Naive B cell (primary cell): ENCODE measurements around the gene DGCR2. TPM values are rescaled to one million over a fixed set of nuclear protein-coding genes. Genes with fewer than 3 reads are reported as not detected.

ENCODE experiments used
- ATAC-seq, 2 donors: fragments of 150-1000 bp; cut with Tn5 transposase; 2 replicates each; pipeline ENCODE4 v1.10.0; 2021; ENCODE audit warnings: low read depth in 2 of 2, mild to moderate bottlenecking in 2 of 2, moderate library complexity in 2 of 2
- DNase-seq: peaks from one replicate; pipeline ENCODE4 v3.0.0; 2022
- H3K27ac Mint-ChIP-seq, 6 donors: one replicate each; pipeline ENCODE4 v1.8.0; 2020 to 2022; ENCODE audit warnings: mild to moderate bottlenecking in 6 of 6, mixed read lengths in 6 of 6, moderate library complexity in 5 of 6, inconsistent platforms in 2 of 6
- H3K27me3 Mint-ChIP-seq, 3 donors: one replicate each; pipeline ENCODE4 v1.8.0; 2021 to 2022; ENCODE audit warnings: mixed read lengths in 3 of 3, mild to moderate bottlenecking in 1 of 3
- H3K36me3 Mint-ChIP-seq, 2 donors: one replicate each; pipeline ENCODE4 v1.8.0; 2020 to 2022; ENCODE audit warnings: mixed read lengths in 2 of 2, inconsistent platforms in 1 of 2, mild to moderate bottlenecking in 1 of 2
- H3K4me1 Mint-ChIP-seq, 3 donors: one replicate each; pipeline ENCODE4 v1.8.0; 2020 to 2022; ENCODE audit warnings: mixed read lengths in 3 of 3, inconsistent platforms in 1 of 3, mild to moderate bottlenecking in 1 of 3, moderate library complexity in 1 of 3
- H3K4me3 Mint-ChIP-seq, 8 donors: one replicate each; pipeline ENCODE4 v1.8.0; 2020 to 2022; ENCODE audit warnings: mild to moderate bottlenecking in 8 of 8, mixed read lengths in 8 of 8, moderate library complexity in 8 of 8, inconsistent platforms in 2 of 8
- H3K9me3 Mint-ChIP-seq, 7 donors: one replicate each; pipeline ENCODE4 v1.8.0; 2020 to 2022; ENCODE audit warnings: mixed read lengths in 7 of 7, mild to moderate bottlenecking in 5 of 7, inconsistent platforms in 2 of 7, moderate library complexity in 1 of 7
- polyA plus RNA-seq, 6 donors: library from polyadenylated mRNA; unstranded; fragments of 300-500 nt; fragmentation: Illumina TruSeq; gene quantifications; one replicate each; pipeline ENCODE4 v1.2.3, GENCODE V29; 2021; ENCODE audit warnings: low read depth in 6 of 6

Gene DGCR2
- polyA plus RNA-seq, 6 donors from 2014 or later, result 27.4 to 50.6 (median 32.8) TPM

DNA sequence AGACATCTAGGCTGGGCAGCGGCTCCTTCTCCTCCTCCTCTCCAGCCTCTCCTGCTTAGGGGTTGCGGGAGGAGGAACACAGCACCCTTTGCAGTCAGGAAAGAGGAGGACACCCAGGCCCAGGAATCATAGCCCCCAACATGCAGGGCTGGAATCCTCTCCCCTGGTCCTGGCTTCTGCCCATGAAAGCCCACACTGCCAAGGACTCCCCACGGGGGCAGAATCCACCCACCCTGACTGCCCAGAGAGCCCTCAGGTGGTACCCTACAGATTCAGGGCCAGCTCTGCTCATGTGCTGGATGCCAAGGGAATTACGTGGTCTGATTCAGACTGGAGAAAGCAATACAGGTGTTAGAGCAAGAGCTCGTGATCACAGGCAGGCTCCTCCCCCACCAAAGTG lies 17.8 kb upstream of the DGCR2 start:
- Mint-ChIP-seq H3K36me3 (peaks cover 0 to 24% of the 10 kb centered on the region in 2 donors), H3K27ac (no peak overlapping the region)

DNA sequence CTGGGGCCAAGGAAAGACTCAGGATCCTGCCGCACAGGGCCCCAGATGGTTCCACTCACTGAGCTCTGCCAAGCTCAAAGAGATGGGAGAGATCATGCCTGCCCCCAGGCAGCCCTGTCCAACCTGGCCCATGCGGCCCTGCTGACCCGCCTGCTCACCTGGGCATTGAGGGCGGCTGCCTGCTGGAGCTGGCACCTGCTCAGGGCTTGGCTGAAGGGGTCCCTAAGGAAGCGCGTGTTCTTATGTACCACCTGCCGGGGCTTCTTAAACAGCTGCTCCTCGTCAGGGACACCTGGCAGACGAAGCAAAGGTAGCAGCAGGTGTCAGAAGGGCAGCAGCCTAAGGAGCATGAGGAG lies 16.8 kb upstream of the DGCR2 start:
- Mint-ChIP-seq H3K4me3 (peak overlapping the region in 1 of 8 donors; percentile 27), H3K27ac (no peak overlapping the region), H3K27me3 (no peaks in the 10 kb centered on the region), H3K9me3 (peaks cover 0 to 1% (median 0%) of the 10 kb centered on the region in 7 donors), H3K36me3 (peaks cover 0 to 19% of the 10 kb centered on the region in 2 donors), H3K4me1 (peaks cover 6 to 18% (median 16%) of the 10 kb centered on the region in 3 donors)
- no peak for DNase-seq
- no peak for ATAC-seq

More for the DNA sequence above, 17.8 kb upstream of the DGCR2 start:
- peaks cover 0 to 3% (median 0%) of the 10 kb centered on the region in 3 donors for H3K27me3 Mint-ChIP-seq
- no peak for ATAC-seq
- peaks cover 15 to 27% (median 25%) of the 10 kb centered on the region in 3 donors for H3K4me1 Mint-ChIP-seq
- no peak for DNase-seq
- H3K9me3 Mint-ChIP-seq, result peaks cover 0 to 1% (median 0%) of the 10 kb centered on the region in 7 donors
- H3K4me3 Mint-ChIP-seq, result no peak overlapping the region

DNA sequence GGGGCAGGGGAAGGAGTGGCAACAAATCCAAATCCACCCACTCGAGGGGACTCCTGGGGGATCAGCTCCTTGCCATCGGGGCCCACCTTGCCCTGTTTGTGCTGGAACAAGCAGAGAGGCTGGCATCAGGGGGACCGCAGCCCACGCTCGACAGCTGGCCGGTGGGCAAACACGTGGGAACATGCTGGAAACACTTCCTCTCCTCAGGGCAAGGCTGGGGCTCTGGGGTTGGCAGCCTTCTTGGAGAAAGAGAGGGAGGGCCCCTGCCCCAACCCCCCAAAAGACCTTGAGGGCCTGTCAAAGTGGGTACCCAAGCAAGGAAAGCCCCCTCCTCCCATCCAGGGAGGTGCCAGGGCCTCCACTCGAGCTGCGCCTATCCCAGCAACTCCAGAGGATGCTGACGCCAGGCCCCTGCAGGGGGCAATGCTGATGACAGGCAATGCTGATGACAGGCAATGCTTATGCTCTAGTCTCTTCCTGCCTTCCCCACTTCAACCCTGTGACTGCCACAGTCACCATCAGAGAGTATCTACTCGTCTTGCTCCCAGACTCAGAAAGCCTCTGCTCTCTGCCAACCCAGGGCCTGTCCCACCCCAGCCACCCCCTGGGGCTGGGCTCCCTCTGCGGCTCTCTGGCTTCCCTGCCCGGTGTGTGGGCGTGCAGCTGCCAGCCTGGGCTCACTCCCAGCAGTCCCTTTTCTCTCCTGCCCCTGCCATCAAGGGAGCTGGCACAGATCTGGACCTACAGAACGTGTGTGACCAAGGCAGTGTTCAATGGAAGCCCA lies 16.2 kb upstream of the DGCR2 start:
- Mint-ChIP-seq H3K9me3 (no peaks in the 10 kb centered on the region), H3K27me3 (no peaks in the 10 kb centered on the region), H3K36me3 (peaks cover 0 to 19% of the 10 kb centered on the region in 2 donors), H3K4me1 (peaks cover 3 to 12% (median 10%) of the 10 kb centered on the region in 3 donors), H3K27ac (no peak overlapping the region), H3K4me3 (peak overlapping the region in 1 of 8 donors; percentile 27)
- ATAC-seq (no peak), DNase-seq (no peak)

DNA sequence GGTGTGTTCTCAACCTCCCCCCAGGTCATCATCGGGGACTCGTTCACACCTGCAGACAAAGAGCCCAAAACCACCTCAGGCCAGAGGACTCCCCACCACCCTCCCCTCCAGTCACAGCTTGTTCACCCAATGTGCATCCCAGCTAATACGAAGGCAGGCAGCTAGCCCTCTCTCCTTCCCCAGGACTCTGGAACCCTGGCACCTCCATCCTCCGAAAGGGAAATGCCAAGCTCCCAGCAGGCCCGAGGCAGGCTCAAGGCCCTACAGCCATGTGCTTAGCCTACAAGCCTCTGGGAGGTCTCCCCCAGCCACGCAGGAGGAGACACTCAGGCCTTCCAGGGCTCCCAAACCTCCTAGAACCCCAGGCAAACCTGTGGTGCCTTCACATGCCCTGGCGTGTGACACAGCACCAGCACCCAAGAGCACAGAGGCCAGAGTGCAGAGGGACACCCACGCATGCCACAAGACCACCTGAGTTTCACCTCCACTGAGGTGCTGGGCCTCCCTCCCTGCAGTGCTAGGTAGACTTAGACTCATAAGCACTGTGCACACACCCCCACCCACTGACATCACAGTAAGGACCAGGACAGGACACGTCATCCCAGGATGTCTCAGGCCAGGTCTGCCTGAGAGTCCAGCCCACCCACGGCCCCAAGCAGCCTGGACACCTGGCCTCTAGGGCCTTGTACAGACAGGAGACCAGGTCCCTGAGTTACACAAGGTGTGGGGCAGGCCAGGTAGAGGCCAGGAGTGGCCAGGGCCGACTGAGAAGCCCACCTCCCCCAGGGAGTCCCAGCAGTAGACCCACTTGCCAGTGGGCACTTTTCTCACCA lies 15.4 kb upstream of the DGCR2 start:
- no peak for ATAC-seq
- Mint-ChIP-seq H3K4me1 (peaks cover 3 to 8% (median 4%) of the 10 kb centered on the region in 3 donors), H3K27me3 (no peaks in the 10 kb centered on the region), H3K36me3 (peaks cover 0 to 19% of the 10 kb centered on the region in 2 donors), H3K4me3 (no peak overlapping the region), H3K27ac (peak overlapping the region in 2 of 6 donors; percentile 49 to 69), H3K9me3 (no peaks in the 10 kb centered on the region)
- no peak for DNase-seq

DNA sequence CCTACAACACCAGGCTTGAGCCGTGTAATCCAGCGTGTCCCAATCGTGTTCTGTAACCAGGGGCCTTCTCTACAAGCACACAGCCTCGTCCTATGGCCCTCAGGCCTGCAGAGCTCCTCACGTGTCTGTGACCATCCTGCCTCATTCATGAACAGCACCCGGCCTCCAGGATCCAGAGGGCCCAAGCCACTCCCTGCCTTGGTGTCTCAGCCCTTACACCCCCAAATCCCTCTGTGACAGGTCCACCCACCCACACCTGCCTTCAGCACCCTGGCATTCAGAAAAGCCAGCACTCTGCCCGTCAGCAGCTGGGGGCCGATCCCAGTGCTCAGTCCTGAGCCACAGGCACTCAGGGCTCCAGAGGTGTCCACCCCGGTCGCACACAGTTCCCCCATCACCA lies 14.7 kb upstream of the DGCR2 start:
- DNase-seq, result no peak
- no peak for ATAC-seq
- Mint-ChIP-seq H3K27me3 (no peaks in the 10 kb centered on the region), H3K36me3 (peaks cover 0 to 19% of the 10 kb centered on the region in 2 donors), H3K9me3 (no peaks in the 10 kb centered on the region), H3K4me1 (peaks cover under 1 to 6% (median 3%) of the 10 kb centered on the region in 3 donors), H3K27ac (no peak overlapping the region), H3K4me3 (no peak overlapping the region)

DNA sequence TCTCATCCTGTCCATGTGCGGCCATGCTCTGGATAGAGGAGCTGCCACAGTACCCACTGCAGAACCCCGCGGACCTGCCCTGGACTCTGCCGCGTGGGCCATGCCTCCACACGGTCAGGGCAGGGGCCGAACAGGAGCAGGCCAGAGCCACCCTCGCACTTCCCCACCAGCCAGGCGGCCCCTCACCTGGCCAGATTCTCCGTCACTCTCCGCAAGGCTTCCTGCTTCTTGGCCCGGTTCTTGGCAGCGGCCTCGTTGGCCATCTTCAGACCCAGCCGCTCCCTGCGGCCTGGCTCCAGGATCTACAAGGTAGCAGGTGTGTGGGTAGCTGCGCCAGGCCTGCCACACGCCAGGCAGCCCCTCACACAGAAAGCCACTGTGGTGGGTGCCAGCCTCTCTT lies 12.7 kb upstream of the DGCR2 start:
- Mint-ChIP-seq H3K27me3 (no peaks in the 10 kb centered on the region), H3K27ac (peak overlapping the region in 1 of 6 donors; percentile 15), H3K9me3 (no peaks in the 10 kb centered on the region), H3K4me1 (peaks cover 1 to 6% (median 3%) of the 10 kb centered on the region in 3 donors), H3K4me3 (no peak overlapping the region), H3K36me3 (peaks cover 0 to 19% of the 10 kb centered on the region in 2 donors)
- ATAC-seq (no peak), DNase-seq (no peak)

DNA sequence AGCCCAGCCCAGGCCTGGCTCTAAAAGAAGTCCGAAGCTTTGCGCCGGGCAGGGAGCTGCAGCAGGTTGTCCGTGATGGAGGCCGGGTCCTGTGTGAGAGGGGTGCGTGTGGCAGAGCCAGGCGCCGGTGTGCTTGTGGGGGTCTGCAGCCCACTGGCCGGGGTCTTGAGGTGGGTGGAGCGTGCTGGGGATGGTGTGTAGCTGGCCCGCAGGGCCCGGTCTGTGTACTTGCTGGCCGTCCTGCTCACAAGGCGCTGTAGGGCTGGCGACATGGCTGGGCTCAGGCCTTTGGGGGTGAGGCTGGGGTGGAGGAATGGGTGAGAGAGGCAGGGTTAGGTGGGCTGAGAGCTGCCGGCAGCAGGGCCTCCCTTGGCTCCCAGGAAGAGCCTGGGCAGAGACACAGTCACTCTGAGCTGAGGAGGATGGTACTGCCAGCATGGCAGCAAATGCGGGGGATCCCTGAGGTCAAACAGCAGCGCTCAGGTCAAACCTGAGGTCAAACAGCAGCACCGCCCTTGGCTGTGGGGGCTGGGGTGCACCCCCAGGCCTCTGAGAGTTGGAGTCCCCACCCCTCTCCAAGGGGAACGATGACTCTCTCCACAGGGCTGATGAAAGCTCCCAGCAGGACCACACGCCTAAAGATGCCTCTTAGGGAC lies 12.1 kb upstream of the DGCR2 start:
- no peak for DNase-seq
- peaks cover 0 to 19% of the 10 kb centered on the region in 2 donors for H3K36me3 Mint-ChIP-seq
- H3K4me1 Mint-ChIP-seq, result peaks cover 1 to 6% (median 3%) of the 10 kb centered on the region in 3 donors
- H3K4me3 Mint-ChIP-seq, result no peak overlapping the region
- ATAC-seq, result peak in 1 of 2 donors; percentile 16
- no peaks in the 10 kb centered on the region for H3K9me3 Mint-ChIP-seq
- H3K27me3 Mint-ChIP-seq, result no peaks in the 10 kb centered on the region
- H3K27ac Mint-ChIP-seq, result peak overlapping the region in 1 of 6 donors; percentile 19

DNA sequence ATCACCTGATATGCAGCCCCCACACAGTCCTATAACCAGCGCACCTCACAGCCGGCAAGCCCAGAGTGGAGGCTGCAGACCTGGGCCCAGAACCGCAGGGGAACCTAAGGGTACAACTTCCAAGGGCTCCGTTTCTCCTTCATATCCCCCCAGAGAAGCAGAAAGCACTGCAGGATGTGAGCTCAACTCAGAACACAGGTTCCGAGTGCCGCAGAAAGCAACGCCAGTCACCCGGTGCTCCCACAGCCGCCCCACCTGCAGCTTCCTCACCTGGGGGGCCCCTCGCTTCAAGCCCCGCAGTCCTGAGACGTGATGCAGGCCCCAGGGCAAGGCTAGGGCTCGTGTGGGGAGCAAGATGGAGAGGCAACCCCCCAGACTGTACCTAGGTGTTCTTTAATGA lies 11.3 kb upstream of the DGCR2 start:
- no peak overlapping the region for H3K27ac Mint-ChIP-seq
- peaks cover 0 to 19% of the 10 kb centered on the region in 2 donors for H3K36me3 Mint-ChIP-seq
- peaks cover 1 to 6% (median 3%) of the 10 kb centered on the region in 3 donors for H3K4me1 Mint-ChIP-seq
- H3K9me3 Mint-ChIP-seq, result no peaks in the 10 kb centered on the region
- no peak overlapping the region for H3K4me3 Mint-ChIP-seq
- H3K27me3 Mint-ChIP-seq, result no peaks in the 10 kb centered on the region
- ATAC-seq, result no peak
- DNase-seq, result no peak

DNA sequence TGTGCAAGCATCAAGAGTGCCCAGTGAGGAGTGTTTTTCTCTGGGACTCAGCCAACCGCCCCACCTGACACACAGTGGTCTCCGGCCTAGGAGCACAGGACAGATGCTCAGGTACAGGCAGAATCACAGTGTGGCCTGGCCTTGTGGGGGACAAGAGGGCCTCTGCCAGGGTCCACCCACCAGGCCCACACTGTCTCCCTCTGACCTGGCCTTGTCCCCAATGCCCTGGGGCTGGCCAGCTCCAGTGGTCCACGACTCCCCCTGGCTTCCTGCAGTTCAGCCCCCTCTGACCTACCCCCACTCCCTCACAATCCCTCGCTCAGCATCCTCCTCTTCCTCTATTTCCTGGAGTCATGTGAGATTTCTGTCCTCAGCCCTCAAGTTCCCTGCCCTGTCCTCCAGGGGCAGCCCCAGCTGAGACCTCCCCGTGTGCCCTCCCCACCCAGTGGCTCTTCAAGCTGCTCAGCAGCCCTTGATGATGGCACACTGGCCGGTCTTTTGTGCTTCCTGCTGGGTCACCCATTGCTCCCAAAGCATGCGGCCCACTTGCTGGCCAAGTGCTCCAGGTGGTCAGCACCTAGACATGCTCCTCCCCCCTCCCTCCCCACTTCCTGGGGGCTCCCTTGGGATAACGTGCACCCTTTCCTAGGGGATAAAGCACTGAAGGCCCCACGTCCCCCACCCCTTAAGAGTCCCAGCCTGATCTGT lies 10.6 kb upstream of the DGCR2 start:
- no peak overlapping the region for H3K4me3 Mint-ChIP-seq
- H3K27ac Mint-ChIP-seq, result peak overlapping the region in 1 of 6 donors; percentile 33
- DNase-seq (no peak), ATAC-seq (no peak)
- peaks cover 1 to 6% (median 3%) of the 10 kb centered on the region in 3 donors for H3K4me1 Mint-ChIP-seq
- peaks cover 0 to 19% of the 10 kb centered on the region in 2 donors for H3K36me3 Mint-ChIP-seq
- H3K9me3 Mint-ChIP-seq, result no peaks in the 10 kb centered on the region
- H3K27me3 Mint-ChIP-seq, result no peaks in the 10 kb centered on the region

DNA sequence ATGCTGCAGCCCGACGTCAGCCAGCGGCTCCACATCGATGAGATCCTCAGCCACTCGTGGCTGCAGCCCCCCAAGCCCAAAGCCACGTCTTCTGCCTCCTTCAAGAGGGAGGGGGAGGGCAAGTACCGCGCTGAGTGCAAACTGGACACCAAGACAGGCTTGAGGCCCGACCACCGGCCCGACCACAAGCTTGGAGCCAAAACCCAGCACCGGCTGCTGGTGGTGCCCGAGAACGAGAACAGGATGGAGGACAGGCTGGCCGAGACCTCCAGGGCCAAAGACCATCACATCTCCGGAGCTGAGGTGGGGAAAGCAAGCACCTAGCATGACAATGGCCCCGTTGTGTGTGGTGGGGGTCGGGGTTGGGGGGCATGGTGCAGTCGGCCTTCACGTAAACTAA lies 9.9 kb upstream of the DGCR2 start:
- Mint-ChIP-seq H3K4me1 (peaks cover 1 to 6% (median 3%) of the 10 kb centered on the region in 3 donors), H3K27ac (no peak overlapping the region), H3K9me3 (no peaks in the 10 kb centered on the region), H3K27me3 (no peaks in the 10 kb centered on the region), H3K4me3 (no peak overlapping the region), H3K36me3 (peaks cover 0 to 19% of the 10 kb centered on the region in 2 donors)
- DNase-seq (no peak), ATAC-seq (no peak)

DNA sequence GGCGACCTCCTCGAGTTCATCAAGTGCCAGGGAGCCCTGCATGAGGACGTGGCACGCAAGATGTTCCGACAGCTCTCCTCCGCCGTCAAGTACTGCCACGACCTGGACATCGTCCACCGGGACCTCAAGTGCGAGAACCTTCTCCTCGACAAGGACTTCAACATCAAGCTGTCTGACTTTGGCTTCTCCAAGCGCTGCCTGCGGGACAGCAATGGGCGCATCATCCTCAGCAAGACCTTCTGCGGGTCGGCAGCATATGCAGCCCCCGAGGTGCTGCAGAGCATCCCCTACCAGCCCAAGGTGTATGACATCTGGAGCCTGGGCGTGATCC lies 9.4 kb upstream of the DGCR2 start:
- ATAC-seq (no peak), DNase-seq (no peak)
- Mint-ChIP-seq H3K27me3 (no peaks in the 10 kb centered on the region), H3K36me3 (peaks cover 0 to 14% of the 10 kb centered on the region in 2 donors), H3K9me3 (no peaks in the 10 kb centered on the region), H3K4me1 (peaks cover 1 to 6% (median 3%) of the 10 kb centered on the region in 3 donors), H3K4me3 (no peak overlapping the region), H3K27ac (no peak overlapping the region)

DNA sequence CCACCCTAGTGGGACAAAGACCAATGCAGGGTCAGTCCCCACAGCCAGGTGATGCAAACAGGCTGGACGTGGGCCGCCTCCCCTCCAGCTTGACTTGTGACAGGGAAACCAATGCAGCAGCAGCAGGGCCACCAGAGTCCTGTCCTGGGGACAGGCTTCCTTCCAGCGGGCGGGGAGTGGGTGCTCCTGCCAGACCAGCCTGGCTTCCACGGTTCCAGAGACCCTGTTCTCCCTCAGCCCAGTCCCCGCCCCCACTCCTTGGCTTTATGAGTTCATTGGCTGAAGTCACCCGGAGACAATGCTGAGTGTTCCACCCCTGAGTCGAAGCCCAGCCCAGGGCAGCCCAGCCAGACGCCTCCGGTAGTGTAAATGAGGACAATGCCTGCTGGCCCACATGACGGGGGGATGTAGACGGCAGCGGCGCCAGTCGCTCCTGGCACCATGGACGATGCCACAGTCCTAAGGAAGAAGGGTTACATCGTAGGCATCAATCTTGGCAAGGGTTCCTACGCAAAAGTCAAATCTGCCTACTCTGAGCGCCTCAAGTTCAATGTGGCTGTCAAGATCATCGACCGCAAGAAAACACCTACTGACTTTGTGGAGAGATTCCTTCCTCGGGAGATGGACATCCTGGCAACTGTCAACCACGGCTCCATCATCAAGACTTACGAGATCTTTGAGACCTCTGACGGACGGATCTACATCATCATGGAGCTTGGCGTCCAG lies 8.9 kb upstream of the DGCR2 start, which contains the start of gene TSSK2:
Gene TSSK2, plus strand, starts transcription at position 350 of the 726 bp plus-strand sequence. Its CDS starts 92 bp downstream, at position 442.
- H3K4me1 Mint-ChIP-seq, result peaks cover 0 to 6% (median 1%) of the 10 kb centered on the region in 3 donors
- ATAC-seq (no peak), DNase-seq (no peak)
- H3K4me3 Mint-ChIP-seq, result no peak within 1 kb of the TSS
- H3K36me3 Mint-ChIP-seq, result peaks cover 0 to 9% of the 10 kb centered on the region in 2 donors
- no peaks in the 10 kb centered on the region for H3K27me3 Mint-ChIP-seq
- H3K27ac Mint-ChIP-seq, result peak within 1 kb of the TSS in 1 of 6 donors; percentile 38
- H3K9me3 Mint-ChIP-seq, result no peaks in the 10 kb centered on the region
